GM20431 (cell line): ENCODE results near the gene SHLD1.

Experiments
- in situ Hi-C: fragments of 300-500 bp; cut with MseI, MboI; formaldehyde crosslinking; loops from one replicate; pipeline ENCODE4 v1.15.0; 2020; ENCODE audit warnings: low sequenced_read_pairs; ENCODE audit not compliant: unreplicated experiment

The SHLD1 gene

DNA sequence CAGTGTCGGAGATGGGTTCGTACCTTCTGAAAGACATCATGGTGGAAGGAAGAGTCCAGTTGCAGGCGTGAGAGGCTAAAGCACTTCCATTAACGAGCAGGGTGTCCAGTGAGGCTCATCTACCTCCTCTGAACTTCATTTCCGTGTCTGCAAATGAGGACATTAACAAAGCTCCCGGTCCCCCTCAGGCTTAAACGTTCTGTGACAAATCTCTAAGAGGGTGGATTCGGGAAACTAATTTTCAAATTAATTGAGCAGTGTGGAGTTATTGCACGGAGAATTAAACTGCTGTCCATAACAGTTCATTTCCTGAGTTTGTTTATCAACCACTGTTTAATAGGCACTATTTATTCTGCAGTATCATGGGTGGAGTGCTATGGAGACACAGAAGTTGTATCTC lies 132.0 kb downstream of the SHLD1 start:
- in situ Hi-C loops, result no loop called here

DNA sequence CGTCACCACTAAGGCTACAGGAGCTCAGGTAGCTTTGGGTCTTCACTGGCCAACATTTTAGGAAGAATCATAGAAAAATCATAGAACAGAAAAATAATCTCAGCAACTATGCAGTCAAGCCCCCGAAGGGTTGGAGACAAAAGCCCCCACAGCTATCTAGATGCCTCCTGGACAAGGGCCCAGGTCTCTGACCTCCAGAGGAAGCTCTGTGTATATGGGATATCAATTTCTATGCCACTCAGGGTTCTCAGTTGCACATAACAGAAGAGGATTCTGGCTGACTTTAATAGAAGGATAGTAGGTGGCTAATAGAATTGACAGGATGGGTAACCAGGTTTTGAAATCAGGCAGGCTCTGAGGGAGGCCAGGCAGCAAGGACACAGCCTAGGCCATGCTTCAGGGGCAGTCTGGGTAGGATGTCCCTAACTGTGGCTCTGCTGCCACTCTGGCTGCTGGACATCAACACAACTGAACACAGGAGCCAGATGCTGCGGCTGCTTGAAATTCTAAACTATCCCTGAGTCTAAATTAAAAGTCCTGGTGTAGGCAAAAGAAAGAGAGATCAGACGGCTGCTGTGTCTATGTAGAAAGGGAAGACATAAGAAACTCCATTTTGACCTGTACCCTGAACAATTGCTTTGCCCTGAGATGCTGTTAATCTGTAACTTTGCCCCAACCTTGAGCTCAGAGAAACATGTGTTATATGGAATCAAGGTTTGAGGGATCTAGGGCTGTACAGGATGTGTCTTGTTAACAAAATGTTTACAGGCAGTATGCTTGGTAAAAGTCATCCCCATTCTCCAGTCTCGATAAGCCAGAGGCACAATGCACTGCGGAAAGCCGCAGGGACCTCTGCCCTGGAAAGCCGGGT lies 134.5 kb downstream of the SHLD1 start:
- in situ Hi-C loops, result no loop called here

DNA sequence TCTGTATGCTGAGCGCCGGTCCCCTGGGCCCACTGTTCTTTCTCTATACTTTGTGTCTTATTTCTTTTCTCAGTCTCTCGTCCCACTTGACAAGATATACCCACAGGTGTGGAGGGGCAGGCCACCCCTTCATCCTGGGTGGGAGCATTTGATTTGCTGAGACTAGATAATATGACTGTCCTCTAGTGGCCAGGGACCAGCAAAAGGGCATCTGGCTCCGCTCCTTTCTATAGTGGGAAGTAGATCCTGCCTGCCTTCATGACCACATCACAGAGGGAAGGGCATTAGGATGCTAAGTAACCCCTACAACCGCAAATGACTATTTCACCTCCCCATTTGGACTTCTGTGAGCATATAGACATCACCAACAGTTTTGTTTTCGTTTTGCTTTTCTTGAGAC lies 135.7 kb downstream of the SHLD1 start:
- in situ Hi-C loops, result no loop called here

DNA sequence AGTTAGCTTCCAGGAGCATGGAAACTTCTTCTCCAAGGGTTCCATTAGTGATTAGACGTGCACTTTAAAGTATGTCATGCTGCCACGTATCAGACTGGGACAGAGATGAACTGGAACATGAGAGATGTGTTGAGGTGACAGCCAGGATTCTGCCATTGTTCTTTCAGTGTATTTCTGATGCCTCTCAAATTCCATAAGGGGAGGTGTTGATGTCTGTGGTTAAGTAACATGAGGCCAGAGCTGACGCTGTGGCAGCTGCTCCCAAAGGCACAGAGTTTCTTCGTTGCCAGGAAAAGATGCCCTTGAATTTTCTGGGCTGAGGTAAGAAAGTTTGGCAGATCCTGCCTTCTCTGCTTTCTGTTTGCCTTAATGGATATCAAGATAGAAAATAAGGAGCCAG lies 136.6 kb downstream of the SHLD1 start:
- in situ Hi-C loops, result no loop called here

DNA sequence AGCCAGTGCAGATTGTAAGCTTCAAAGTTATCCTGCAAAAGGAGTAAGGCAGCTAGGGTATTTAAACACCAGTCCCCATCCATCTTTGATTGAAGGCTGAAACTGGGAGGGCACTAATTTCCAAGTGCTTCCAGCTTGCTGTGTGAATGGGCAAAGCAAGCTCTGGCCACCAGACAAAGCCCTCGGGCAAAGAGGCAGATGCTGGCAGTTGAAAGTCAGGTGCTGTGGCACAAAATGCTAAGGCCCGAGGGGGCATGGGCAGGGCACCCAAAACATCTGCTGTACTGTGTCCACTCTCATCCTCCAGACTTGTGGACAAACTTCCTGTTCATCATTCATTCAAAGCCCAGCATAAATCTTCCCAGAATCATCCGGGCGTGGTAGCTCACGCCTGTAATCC lies 137.2 kb downstream of the SHLD1 start:
- in situ Hi-C loops, result no loop called here

DNA sequence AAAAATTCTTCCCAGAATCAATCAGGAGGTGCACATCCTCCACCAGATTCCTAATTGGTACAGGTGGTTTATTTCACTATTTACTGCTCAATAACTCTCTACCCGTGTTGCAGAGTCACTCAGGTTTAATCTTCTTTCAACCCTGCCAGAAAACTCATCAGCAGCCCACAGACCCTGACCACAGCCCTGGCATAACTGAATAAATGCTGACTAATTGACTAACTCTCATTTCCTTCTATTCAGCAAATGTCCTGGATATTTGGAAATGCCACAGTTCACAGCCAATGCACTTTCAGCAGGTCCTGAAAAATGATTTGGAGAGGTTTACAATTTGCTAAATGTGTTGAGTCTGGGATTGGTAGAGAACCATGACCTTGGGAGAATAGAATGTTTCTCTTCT lies 137.8 kb downstream of the SHLD1 start:
- in situ Hi-C loops, result no loop called here

DNA sequence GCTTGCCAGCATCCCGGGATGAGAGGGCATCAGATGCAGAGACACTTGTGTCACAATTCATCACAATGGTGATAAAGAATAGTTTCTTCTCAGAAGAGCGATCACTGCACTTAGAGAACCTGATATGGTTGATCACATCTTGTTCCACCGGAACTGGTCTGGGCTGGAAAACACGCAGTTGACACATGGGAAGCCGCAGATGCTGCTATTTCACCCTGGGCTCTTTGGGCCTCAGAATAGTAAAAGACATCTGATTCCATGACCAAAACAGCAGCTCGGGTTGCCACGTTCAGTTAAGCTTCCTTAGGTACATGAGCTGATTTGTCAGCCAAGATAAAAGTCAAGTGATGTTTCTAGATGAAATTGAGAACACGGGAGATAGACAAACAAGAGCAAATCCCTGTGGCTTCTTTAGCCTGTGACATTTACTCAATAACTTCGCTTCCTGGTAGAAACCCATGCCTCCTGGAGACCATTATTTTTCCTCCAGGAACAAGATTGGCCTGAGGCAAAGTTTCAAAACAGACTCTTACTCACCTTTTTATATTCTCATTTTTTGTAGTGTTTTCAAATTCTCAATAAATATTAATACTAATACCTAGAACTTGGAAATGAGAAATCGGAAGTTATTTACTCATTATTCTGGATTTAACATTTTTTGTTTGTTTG lies 140.7 kb downstream of the SHLD1 start:
- in situ Hi-C loops, result no loop called here

DNA sequence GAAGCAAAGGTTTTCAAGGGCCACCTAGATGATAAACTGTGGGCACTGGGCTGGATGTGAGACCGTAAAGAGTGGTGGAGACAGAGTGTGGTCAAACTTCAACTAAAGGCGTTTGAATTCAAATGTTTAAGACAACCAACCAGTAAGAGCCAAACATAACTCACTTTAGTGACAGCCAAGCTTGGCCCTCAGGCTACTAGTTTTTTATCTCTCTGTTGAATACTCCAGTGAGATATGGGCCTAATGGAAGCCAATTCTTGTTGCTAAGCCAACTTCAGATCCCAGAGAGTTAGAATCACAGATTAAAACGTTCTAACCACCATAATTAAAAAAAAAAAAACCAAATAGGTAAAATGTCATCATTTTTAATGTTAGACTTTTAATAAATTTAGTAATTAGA lies 142.9 kb downstream of the SHLD1 start:
- in situ Hi-C loops, result no loop called here

DNA sequence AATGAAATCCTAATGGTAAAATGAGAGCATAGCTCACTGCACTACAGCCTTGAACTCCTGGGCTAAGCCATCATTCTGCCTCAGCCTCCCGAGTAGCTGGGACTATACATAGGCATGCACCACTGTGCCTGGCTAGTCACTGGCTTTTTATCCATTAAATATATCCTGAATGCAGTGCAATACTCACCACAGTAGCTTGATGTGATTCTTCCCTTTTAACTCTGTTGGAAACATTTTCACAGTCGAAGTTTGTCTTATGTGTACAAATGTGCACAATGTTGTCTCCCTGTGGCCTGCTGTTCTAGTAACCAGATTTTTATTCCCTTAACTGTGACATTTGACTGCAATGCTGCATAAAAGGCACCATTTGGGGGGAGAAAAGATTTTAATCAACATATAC lies 143.4 kb downstream of the SHLD1 start:
- in situ Hi-C loops, result no loop called here

DNA sequence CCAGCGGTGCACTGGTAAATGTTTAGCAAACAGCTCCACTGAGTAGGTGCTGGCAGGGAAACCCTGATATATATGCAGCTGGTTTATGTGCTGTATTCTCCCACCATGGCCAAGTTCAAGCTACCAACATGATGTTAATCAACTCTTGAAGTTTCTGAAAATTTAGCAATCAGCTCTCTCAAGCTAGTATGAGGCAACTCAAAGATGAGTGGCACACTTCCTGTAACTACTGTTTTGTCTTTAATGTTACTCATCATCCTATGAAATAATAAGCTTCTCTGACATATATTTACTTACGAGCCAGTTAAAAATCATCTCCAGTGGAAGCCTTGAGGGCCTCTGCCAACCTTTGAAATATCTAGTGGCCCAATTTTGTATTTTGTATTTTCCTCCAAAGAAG lies 145.4 kb downstream of the SHLD1 start:
- in situ Hi-C loops, result no loop called here

DNA sequence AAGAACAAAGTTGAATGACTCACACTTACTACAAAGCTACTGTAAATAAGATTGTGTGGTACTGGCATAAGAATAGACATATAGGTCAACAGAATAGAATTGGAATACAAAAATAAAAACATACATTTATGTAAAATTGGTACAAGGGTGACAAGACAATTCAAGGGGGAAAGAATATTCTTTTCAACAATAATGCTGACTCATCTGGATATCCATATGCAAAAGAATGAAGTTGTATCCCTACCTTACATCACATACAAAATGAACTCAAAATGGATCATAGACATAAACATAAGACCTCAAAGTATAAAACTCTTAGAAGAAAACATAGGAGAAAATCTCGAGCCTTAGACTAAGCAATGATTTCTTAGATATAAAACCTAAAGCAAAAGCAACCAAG lies 149.2 kb downstream of the SHLD1 start:
- in situ Hi-C loops, result no loop called here

DNA sequence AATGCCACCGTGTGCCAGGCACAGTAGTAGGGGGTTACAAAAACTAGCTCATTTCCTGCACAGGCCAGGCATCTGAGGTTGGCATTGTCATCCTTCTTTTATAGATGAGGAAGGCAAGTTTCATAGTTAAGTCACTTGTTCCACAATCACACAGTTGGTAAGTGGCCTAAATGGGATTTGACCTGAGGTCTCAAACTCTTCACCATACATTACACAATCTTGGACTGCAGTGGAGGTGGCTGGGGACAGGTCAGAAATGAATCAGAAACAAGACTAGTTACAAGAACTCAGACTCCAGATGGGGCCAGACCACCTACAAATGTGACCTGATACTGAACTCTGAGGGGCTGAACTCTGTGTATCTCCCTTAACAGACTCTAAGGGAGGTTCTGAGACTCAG lies 150.7 kb downstream of the SHLD1 start:
- in situ Hi-C loops, result no loop called here

DNA sequence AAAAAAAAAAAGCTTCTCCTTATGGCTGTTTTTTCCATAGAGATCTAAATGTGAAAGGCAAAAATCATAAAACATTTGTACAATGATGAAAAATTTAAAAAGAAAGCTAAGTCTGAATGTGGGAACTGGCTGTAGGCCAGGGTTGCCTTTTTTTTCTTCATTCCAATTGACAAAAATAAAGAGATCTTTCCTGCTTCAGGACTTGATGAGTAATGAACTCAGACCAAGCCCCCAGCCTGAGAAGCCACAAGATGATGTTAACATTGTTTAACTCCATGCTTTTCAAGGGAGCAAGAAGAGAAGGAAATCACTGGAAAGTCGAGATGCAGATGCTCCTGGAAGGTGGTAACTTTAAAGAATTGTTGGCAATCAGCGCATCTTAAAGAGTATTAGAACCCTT lies 158.8 kb downstream of the SHLD1 start:
- in situ Hi-C loops, result no loop called here

DNA sequence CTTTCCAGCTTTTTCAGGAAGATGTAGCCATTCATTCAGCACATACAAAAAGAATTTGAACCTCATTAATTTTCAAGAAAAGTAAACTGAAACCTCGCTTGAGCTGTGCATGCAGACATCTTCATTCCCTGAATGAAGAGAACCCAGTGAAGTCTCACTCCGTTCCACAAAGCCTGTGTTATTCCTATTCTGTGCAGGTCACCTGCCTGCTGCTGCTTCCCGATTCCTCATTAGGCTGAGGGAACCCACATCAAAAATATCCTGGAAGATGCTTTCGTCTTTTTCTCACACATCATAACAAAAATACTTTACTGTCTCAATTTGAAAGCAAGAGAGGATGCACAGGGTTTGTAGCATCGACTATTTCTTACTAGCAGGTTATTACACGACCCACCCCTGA lies 160.0 kb downstream of the SHLD1 start:
- in situ Hi-C loops, result no loop called here

DNA sequence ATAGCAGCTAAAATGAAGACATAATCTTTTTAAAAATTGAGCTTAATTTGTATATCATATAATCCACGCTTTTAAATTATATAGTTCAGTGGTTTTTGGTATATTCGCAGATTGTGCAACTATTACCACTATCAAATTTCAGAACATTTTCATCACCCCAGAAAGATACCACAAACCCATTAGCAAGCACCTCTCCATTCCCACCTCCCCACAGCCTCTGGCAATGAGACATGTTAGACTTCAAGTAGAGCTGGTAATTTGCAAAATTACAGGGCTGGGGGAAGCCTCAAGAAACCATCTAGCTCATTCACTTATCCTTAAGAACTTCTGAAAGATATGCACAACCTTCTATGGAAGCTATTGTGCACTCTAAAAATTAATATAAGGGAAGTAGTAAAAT lies 163.0 kb downstream of the SHLD1 start:
- in situ Hi-C loops, result no loop called here
